ENCODE results near the gene KLHL30.

KLHL30 gene

GRCh38 chr2:238123218-238123971 lies 15.1 kb upstream of the KLHL30 start:
- no peak for DNase-seq (ENCODE audit: low read depth)
- TF ChIP-seq CTCF (IDR thresholded peaks at IDR 0.05; ENCODE audit: low read length, missing control alignments) = no peak
- H3K4me3 ChIP-seq (replicated peaks; ENCODE audit: low read depth, low read length) = no peak overlapping the region

GRCh38 chr2:238123991-238124470 lies 14.4 kb upstream of the KLHL30 start:
- TF ChIP-seq CTCF (IDR thresholded peaks at IDR 0.05; ENCODE audit: low read length, missing control alignments) = no peak
- no peak for DNase-seq (ENCODE audit: low read depth)
- no peak overlapping the region for H3K4me3 ChIP-seq (replicated peaks; ENCODE audit: low read depth, low read length)

GRCh38 chr2:238124488-238125126 lies 13.9 kb upstream of the KLHL30 start:
- H3K4me3 ChIP-seq (replicated peaks; ENCODE audit: low read depth, low read length) = no peak overlapping the region
- DNase-seq (ENCODE audit: low read depth) = no peak
- no peak for TF ChIP-seq CTCF (IDR thresholded peaks at IDR 0.05; ENCODE audit: low read length, missing control alignments)

GRCh38 chr2:238125127-238125885 lies 13.2 kb upstream of the KLHL30 start:
- TF ChIP-seq CTCF (IDR thresholded peaks at IDR 0.05; ENCODE audit: low read length, missing control alignments) = no peak

GRCh38 chr2:238126338-238126737 lies 12.1 kb upstream of the KLHL30 start:
- DNase-seq (ENCODE audit: low read depth) = no peak
- H3K4me3 ChIP-seq (replicated peaks; ENCODE audit: low read depth, low read length) = no peak overlapping the region
- TF ChIP-seq CTCF (IDR thresholded peaks at IDR 0.05; ENCODE audit: low read length, missing control alignments) = no peak

More at GRCh38 chr2:238125127-238125885, 13.2 kb upstream of the KLHL30 start:
- no peak for DNase-seq (ENCODE audit: low read depth)
- H3K4me3 ChIP-seq (replicated peaks; ENCODE audit: low read depth, low read length) = no peak overlapping the region

- no peak overlapping the region for H3K4me3 ChIP-seq (replicated peaks; ENCODE audit: low read depth, low read length)
- no peak for DNase-seq (ENCODE audit: low read depth)
- no peak for TF ChIP-seq CTCF (IDR thresholded peaks at IDR 0.05; ENCODE audit: low read length, missing control alignments)
These were observed 11.7 kb upstream of the KLHL30 start for GRCh38 chr2:238126775-238127164.

All from fibroblast of pulmonary artery (primary cell).